HepG2 (cell line): ENCODE measurements around the gene SMIM43. TPM values are rescaled to one million over a fixed set of nuclear protein-coding genes. Genes with fewer than 3 reads are reported as not detected.

Experiments used
- ATAC-seq: fragments of 200-7000 bp; cut with Tn5 transposase; 3 replicates; pipeline ENCODE4 v1.9.1; 2020; ENCODE audit warnings: mild to moderate bottlenecking, moderate library complexity
- BruUV-seq: library from RNA; stranded (reverse); fragments of 400-500 nt; replicated peaks from 2 replicates; lab custom pipeline; 2021; lab: Mats Ljungman, UMichigan
- CTCF ChIA-PET: fragments of 300-600 bp; formaldehyde crosslinking; extraction: SDS; loops from one replicate; lab custom pipeline; 2021; ENCODE audit warnings: low total read pairs, inconsistent platforms, low intra/inter-chr PET ratio; lab: Yijun Ruan, JAX
- POLR2A ChIA-PET: fragments of 350-600 bp; sonication (Branson Sonifier 250); formaldehyde crosslinking; loops from one replicate; lab custom pipeline; 2020; ENCODE audit warnings: antibody characterized with exemption, inconsistent platforms; lab: Yijun Ruan, JAX
- DNase-seq: peaks from one replicate; pipeline ENCODE4 v3.0.0-alpha.2; 2015; ENCODE audit warnings: low spot score
- FAIRE-seq: peaks from 3 replicates; lab custom pipeline; 2011; peaks lifted over from hg19 to GRCh38; lab: Jason Lieb, UNC
- H2AFZ ChIP-seq: one replicate; pipeline ENCODE4 v1.6.1; 2011; ENCODE audit warnings: low read length, inconsistent platforms
- H3K27ac ChIP-seq: fragments of 300-600 bp; 3 replicates; pipeline ENCODE4 v1.8.0; 2011; ENCODE audit warnings: mixed run types, mild to moderate bottlenecking, mixed read lengths, low read length, inconsistent platforms; ENCODE audit not compliant: insufficient read depth; ENCODE audit errors: extremely low read length
- H3K27me3 ChIP-seq, 2 experiments: fragments of 200-600 bp in 1 of 2; 2 replicates in 1 of 2; 3 replicates in 1 of 2; pipeline versions ENCODE4 v1.6.0 to v1.8.0; 2011; ENCODE audit warnings: low read length in 2 of 2, mild to moderate bottlenecking in 2 of 2, moderate library complexity in 2 of 2, inconsistent platforms in 1 of 2; ENCODE audit not compliant: insufficient read depth in 2 of 2, control insufficient read depth in 1 of 2
- H3K36me3 ChIP-seq, 2 experiments: fragments of 200-600 bp in 1 of 2; replicated peaks in 1 of 2; 2 replicates in 1 of 2; 3 replicates in 1 of 2; pipeline versions ENCODE4 v1.5.1 to v1.8.0; 2011; ENCODE audit warnings: low read length in 2 of 2, inconsistent platforms in 1 of 2; ENCODE audit not compliant: insufficient read depth in 2 of 2, control insufficient read depth in 1 of 2
- H3K4me1 ChIP-seq: 2 replicates; pipeline ENCODE4 v1.5.1; 2012; ENCODE audit warnings: low read length, inconsistent platforms; ENCODE audit not compliant: insufficient read depth
- H3K4me2 ChIP-seq: 2 replicates; pipeline ENCODE4 v1.6.0; 2011; ENCODE audit warnings: low read depth, low read length, inconsistent platforms
- H3K4me3 ChIP-seq, 3 experiments: fragments of 200-600 bp in 1 of 3; sonication (generic), shearing (Covaris generic) in 1 of 3; replicated peaks in 1 of 3; 2 replicates each; pipeline ENCODE4 v1.5.1; 2011 to 2016; ENCODE audit warnings: low read length in 3 of 3, inconsistent platforms in 2 of 3, low read depth in 2 of 3, mild to moderate bottlenecking in 2 of 3, control low read depth in 1 of 3, mixed read lengths in 1 of 3; ENCODE audit not compliant: insufficient read depth in 1 of 3
- H3K79me2 ChIP-seq: one replicate; pipeline ENCODE4 v1.6.1; 2011; ENCODE audit warnings: low read length, inconsistent platforms; ENCODE audit not compliant: insufficient read depth
- H3K9ac ChIP-seq: 2 replicates; pipeline ENCODE4 v1.6.0; 2011; ENCODE audit warnings: mild to moderate bottlenecking, low read depth, low read length, inconsistent platforms; ENCODE audit not compliant: insufficient read depth
- H3K9me3 ChIP-seq: 2 replicates; pipeline ENCODE4 v1.5.1; 2012; ENCODE audit warnings: mild to moderate bottlenecking, low read length
- H4K20me1 ChIP-seq: 2 replicates; pipeline ENCODE4 v1.6.0; 2011; ENCODE audit warnings: inconsistent platforms, mild to moderate bottlenecking, low read length, moderate library complexity; ENCODE audit not compliant: insufficient read depth
- CHCHD3 ChIP-seq: sonication (generic); formaldehyde crosslinking; IDR thresholded peaks from 2 replicates; pipeline ENCODE4 v1.8.0; 2022; ENCODE audit warnings: mild to moderate bottlenecking, missing genetic modification reagents, moderate library complexity
- GLI4 ChIP-seq: sonication (generic); formaldehyde crosslinking; IDR thresholded peaks from 2 replicates; pipeline ENCODE4 v1.5.1; 2020; ENCODE audit warnings: missing genetic modification reagents, mild to moderate bottlenecking, moderate library complexity, borderline replicate concordance
- KAT7 ChIP-seq: IDR thresholded peaks from 2 replicates; pipeline ENCODE4 v1.6.1; 2018; ENCODE audit warnings: borderline replicate concordance, missing compliant biosample characterization
- NFE2L1 ChIP-seq: sonication (generic); formaldehyde crosslinking; IDR thresholded peaks from 2 replicates; pipeline ENCODE4 v1.4.0; 2020; ENCODE audit warnings: missing genetic modification reagents, mild to moderate bottlenecking, borderline replicate concordance
- NFYC ChIP-seq: IDR thresholded peaks from 2 replicates; pipeline ENCODE4 v1.6.1; 2016; ENCODE audit warnings: missing genetic modification reagents, missing compliant biosample characterization
- PATZ1 ChIP-seq: sonication (generic); formaldehyde crosslinking; IDR thresholded peaks from 2 replicates; pipeline ENCODE4 v1.4.0; 2020; ENCODE audit warnings: missing genetic modification reagents
- SMAD3 ChIP-seq: sonication (generic); formaldehyde crosslinking; IDR thresholded peaks from 2 replicates; pipeline ENCODE4 v1.4.0; 2020; ENCODE audit warnings: missing genetic modification reagents
- SMYD3 ChIP-seq: sonication (generic); formaldehyde crosslinking; IDR thresholded peaks from 2 replicates; pipeline ENCODE4 v1.8.1; 2023; ENCODE audit warnings: mild to moderate bottlenecking, missing genetic modification reagents
- SP5 ChIP-seq: IDR thresholded peaks from 2 replicates; pipeline ENCODE4 v1.6.1; 2016; ENCODE audit warnings: low read depth, borderline replicate concordance
- STAT5B ChIP-seq: sonication (generic); formaldehyde crosslinking; IDR thresholded peaks from 2 replicates; pipeline ENCODE4 v1.4.0; 2020; ENCODE audit warnings: missing genetic modification reagents
- ZBTB21 ChIP-seq: sonication (generic); formaldehyde crosslinking; IDR thresholded peaks from 2 replicates; pipeline ENCODE4 v1.4.0; 2020; ENCODE audit warnings: missing genetic modification reagents
- ZGPAT ChIP-seq: IDR thresholded peaks from 2 replicates; pipeline ENCODE4 v1.6.1; 2016; ENCODE audit warnings: mild to moderate bottlenecking
- ZNF205 ChIP-seq: IDR thresholded peaks from 2 replicates; pipeline ENCODE4 v1.6.1; 2018; ENCODE audit warnings: missing biosample characterization, missing genetic modification reagents
- ZNF460 ChIP-seq: sonication (generic); formaldehyde crosslinking; IDR thresholded peaks from 2 replicates; pipeline ENCODE4 v1.5.1; 2020; ENCODE audit warnings: missing genetic modification reagents, mild to moderate bottlenecking, borderline replicate concordance
- ZNF556 ChIP-seq: sonication (generic); formaldehyde crosslinking; IDR thresholded peaks from 2 replicates; pipeline ENCODE4 v1.4.0; 2020; ENCODE audit warnings: mild to moderate bottlenecking, missing genetic modification reagents, borderline replicate concordance
- ZNF691 ChIP-seq: sonication (generic); formaldehyde crosslinking; IDR thresholded peaks from 2 replicates; pipeline ENCODE4 v1.4.0; 2020; ENCODE audit warnings: missing genetic modification reagents, low read depth, mild to moderate bottlenecking, borderline replicate concordance
- ZNF704 ChIP-seq: sonication (generic); formaldehyde crosslinking; IDR thresholded peaks from 2 replicates; pipeline ENCODE4 v1.8.1; 2023; ENCODE audit warnings: mild to moderate bottlenecking, inconsistent platforms, moderate library complexity, missing genetic modification reagents, borderline replicate concordance
- ZNF883 ChIP-seq: sonication (generic); formaldehyde crosslinking; IDR thresholded peaks from 2 replicates; pipeline ENCODE4 v1.5.1; 2020; ENCODE audit warnings: mild to moderate bottlenecking, missing genetic modification reagents; ENCODE audit errors: not compliant biosample characterization
- WGBS: methylation state at CpG from one replicate; pipeline ENCODE4 v1.1.6; 2017; ENCODE audit warnings: low lambda C conversion rate; 5-methylcytosine and 5-hydroxymethylcytosine counted together
- in situ Hi-C: cut with HindIII; loops from 2 replicates; pipeline ENCODE4 v1.10.0; 2017; ENCODE audit warnings: low pct_unique_long_range_greater_than_20kb; ENCODE audit not compliant: extremely low pct_ligation_motif_present
- intact Hi-C: fragments of 100-400 bp; cut with micrococcal nuclease; formaldehyde crosslinking; loops from one replicate; pipeline ENCODE4 v1.10.0; 2022; ENCODE audit not compliant: unreplicated experiment
- polyA plus RNA-seq, 8 experiments: library from polyadenylated mRNA; depleted of rRNA in 3 of 8; stranded (reverse) in 7 of 8; unstranded in 1 of 8; fragments of >200 nt; fragmentation: Illumina TruSeq in 4 of 8; extraction: Trizol in 4 of 8; gene quantifications; 2 replicates each; pipeline versions ENCODE4 v1.2.1 to v1.2.3, GENCODE V29; 2011 to 2016; ENCODE audit warnings: low read depth in 4 of 8, missing spikeins in 1 of 8, mixed read lengths in 1 of 8; ENCODE audit not compliant: insufficient read depth in 1 of 8
- total RNA-seq, 5 experiments: library from RNA; depleted of rRNA; stranded (reverse); fragments of >200 nt; fragmentation: Illumina TruSeq; extraction: Trizol; gene quantifications; 2 replicates each; pipeline ENCODE4 v1.2.3, GENCODE V29; 2016; ENCODE audit warnings: low read depth in 1 of 5

Gene SMIM43
- total and polyA plus RNA-seq, 2 of the 13 experiments (the other 11 are each of a cell fraction or from before 2014, with no cell fraction given), result not detected

- Histone ChIP-seq H3K36me3 (no peaks in the 10 kb centered on the region), H3K27me3 (peaks cover 0 to 14% of the 10 kb centered on the region in 2 experiments; a peak in 4 of 5 replicates), H3K27ac (no peak overlapping the region), H3K4me3 (no peak overlapping the region), H3K79me2 (no peaks in the 10 kb centered on the region), H3K4me2 (no peak overlapping the region), H3K9me3 (no peaks in the 10 kb centered on the region), H2AFZ (no peak overlapping the region), H3K4me1 (no peaks in the 10 kb centered on the region), H3K9ac (no peak overlapping the region), H4K20me1 (no peaks in the 10 kb centered on the region)
- ATAC-seq, result no peak
- TF ChIP-seq SP5 (CRISPR knock-in tag) (no peak), CHCHD3 (no peak), SMYD3 (CRISPR knock-in tag) (no peak), ZBTB21 (no peak), ZNF460 (no peak), ZNF883 (CRISPR knock-in tag) (no peak), ZNF556 (no peak), NFYC (CRISPR knock-in tag) (no peak), SMAD3 (CRISPR knock-in tag) (no peak), KAT7 (CRISPR knock-in tag) (no peak), PATZ1 (CRISPR knock-in tag) (no peak), ZNF205 (CRISPR knock-in tag) (no peak), NFE2L1 (CRISPR knock-in tag) (no peak), ZNF704 (no peak), GLI4 (CRISPR knock-in tag) (no peak), STAT5B (no peak), ZNF691 (CRISPR knock-in tag) (no peak), ZGPAT (CRISPR knock-in tag) (no peak)
- no peak for FAIRE-seq
- WGBS, result 1% methylated on average over 3 of the region's 3 CpGs
- ChIA-PET CTCF (no interaction called here), POLR2A (no interaction called here)
- intact Hi-C loops (no loop called here), in situ Hi-C loops (no loop called here)
- BruUV-seq, result no TSS peak
- no peak for DNase-seq
Observed at GRCh38 chr4:121777625-121778024, 12.7 kb upstream of the SMIM43 start.
